Nasal cavity respiratory epithelium epithelial cell of viscerocranial mucosa (primary cell): ENCODE results near the gene TAF11L3. TPM values are rescaled to one million over a fixed set of nuclear protein-coding genes. Genes with fewer than 3 reads are reported as not detected.

ENCODE experiments used
- total RNA-seq: library from RNA; depleted of rRNA; stranded (reverse); fragments of >200 nt; gene quantifications from 2 replicates; pipeline ENCODE4 v1.2.3, GENCODE V29; 2014

TAF11L3 gene
- total RNA-seq, result not detected in 2 replicates

DNA sequence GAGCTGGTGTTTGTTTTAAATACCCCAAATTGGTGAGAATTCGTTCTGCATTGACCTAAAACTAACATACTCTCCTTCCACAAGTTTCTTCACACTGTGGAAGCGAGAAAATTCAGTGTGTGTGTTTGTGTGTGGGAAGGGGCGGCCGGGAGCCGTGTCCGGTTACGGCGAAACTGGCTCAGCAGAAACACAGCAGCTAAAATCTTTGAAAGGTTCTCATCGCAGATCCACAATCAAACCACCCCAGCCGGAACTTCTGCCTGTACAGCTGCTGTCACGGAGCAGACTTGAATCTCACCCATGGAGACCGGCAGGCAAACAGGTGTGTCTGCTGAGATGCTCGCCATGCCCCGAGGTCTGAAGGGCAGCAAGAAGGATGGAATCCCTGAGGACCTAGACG lies at the start of gene TAF11L3:
TAF11L3 (plus strand) TSS at position 301 of the 400 bp plus-strand sequence.

GRCh38 chr5:17497931-17498330 lies 20.2 kb upstream of the TAF11L3 start, which contains the start of gene TAF11L2:
TSS of gene TAF11L2 (plus strand) at chr5:17498231.

GRCh38 chr5:17521501-17521900 lies 3.3 kb downstream of the TAF11L3 start, which contains the start of gene TAF11L4:
TSS of gene TAF11L4 (plus strand) at chr5:17521801.

DNA sequence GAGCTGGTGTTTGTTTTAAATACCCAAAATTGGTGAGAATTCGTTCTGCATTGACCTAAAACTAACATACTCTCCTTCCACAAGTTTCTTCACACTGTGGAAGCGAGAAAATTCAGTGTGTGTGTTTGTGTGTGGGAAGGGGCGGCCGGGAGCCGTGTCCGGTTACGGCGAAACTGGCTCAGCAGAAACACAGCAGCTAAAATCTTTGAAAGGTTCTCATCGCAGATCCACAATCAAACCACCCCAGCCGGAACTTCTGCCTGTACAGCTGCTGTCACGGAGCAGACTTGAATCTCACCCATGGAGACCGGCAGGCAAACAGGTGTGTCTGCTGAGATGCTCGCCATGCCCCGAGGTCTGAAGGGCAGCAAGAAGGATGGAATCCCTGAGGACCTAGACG lies 6.8 kb downstream of the TAF11L3 start, which contains the start of gene TAF11L5:
TAF11L5 (plus strand) TSS at position 301 of the 400 bp plus-strand sequence.

DNA sequence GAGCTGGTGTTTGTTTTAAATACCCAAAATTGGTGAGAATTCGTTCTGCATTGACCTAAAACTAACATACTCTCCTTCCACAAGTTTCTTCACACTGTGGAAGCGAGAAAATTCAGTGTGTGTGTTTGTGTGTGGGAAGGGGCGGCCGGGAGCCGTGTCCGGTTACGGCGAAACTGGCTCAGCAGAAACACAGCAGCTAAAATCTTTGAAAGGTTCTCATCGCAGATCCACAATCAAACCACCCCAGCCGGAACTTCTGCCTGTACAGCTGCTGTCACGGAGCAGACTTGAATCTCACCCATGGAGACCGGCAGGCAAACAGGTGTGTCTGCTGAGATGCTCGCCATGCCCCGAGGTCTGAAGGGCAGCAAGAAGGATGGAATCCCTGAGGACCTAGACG lies 10.2 kb downstream of the TAF11L3 start, which contains the start of gene TAF11L6:
TAF11L6 (plus strand) TSS at position 301 of the 400 bp plus-strand sequence.

Other genes with a start within 250 kb of the TAF11L3 start
- not detected in 2 replicates for gene TAF11L2, start 20.1 kb upstream of the TAF11L3 start, total RNA-seq
- gene TAF11L4, start 3.4 kb downstream of the TAF11L3 start, total RNA-seq, result not detected in 2 replicates
- not detected in 2 replicates for gene TAF11L5, start 6.9 kb downstream of the TAF11L3 start, total RNA-seq
- not detected in 2 replicates for gene TAF11L6, start 10.3 kb downstream of the TAF11L3 start, total RNA-seq
- not detected in 2 replicates for gene TAF11L7, start 67.4 kb downstream of the TAF11L3 start, total RNA-seq
- gene TAF11L8, start 72.6 kb downstream of the TAF11L3 start, total RNA-seq, result not detected in 2 replicates
- gene TAF11L9, start 76.0 kb downstream of the TAF11L3 start, total RNA-seq, result not detected in 2 replicates
- gene TAF11L10, start 79.5 kb downstream of the TAF11L3 start, total RNA-seq, result not detected in 2 replicates
- not detected in 2 replicates for gene TAF11L11, start 85.8 kb downstream of the TAF11L3 start, total RNA-seq
- gene TAF11L12, start 92.0 kb downstream of the TAF11L3 start, total RNA-seq, result not detected in 2 replicates
- not detected in 2 replicates for gene TAF11L13, start 113.7 kb downstream of the TAF11L3 start, total RNA-seq
- gene TAF11L14, start 116.1 kb downstream of the TAF11L3 start, total RNA-seq, result not detected in 2 replicates